Measurements from ENCODE around the gene OTOG.

OTOG gene

DNA sequence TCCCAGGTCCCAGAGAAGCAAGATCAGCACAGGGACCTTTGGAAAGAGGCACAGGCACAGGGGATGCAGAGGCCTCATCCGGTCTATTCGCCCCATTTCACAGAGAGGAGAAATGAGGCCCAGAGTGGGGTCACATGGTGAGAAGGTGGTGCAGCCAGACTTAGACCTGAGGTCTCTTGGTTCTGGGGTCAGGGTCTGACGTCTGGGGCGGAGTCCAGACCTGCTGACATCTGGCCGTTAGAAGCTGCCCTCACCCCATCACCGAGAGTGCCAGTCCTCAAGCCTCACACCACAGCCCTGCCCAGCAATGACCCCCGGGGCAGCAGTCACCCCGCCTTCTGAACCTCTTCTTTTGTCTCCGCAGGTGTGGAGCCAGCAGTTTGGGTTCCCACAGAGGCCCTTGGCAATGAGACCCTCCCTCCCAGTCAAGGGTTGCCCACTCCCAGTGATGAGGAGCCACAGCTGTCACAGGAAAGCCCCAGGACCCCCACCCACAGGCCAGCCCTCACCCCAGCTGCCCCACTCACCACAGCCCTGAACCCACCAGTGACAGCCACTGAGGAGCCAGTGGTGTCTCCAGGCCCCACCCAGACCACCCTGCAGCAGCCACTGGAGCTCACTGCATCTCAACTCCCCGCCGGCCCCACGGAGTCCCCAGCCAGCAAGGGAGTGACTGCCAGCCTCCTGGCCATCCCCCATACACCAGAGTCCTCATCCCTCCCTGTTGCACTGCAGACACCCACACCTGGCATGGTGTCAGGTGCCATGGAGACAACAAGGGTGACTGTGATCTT is 62.4 kb downstream of the OTOG start:
- POLR2A ChIA-PET: no interaction called here
- no peak overlapping the region for H3K4me3 ChIP-seq (ENCODE audit: low read depth, low read length)
- no peak overlapping the region for H3K27ac ChIP-seq (ENCODE audit: extremely low read depth, low read depth, low read length)
- TF ChIP-seq ZBTB1 (tag by site-specific recombination; IDR thresholded peaks at IDR 0.05): no peak
- TF ChIP-seq ZNF626 (tag by site-specific recombination; IDR thresholded peaks at IDR 0.05): no peak
- no peak for TF ChIP-seq EGR2 (tag by site-specific recombination; IDR thresholded peaks at IDR 0.05; ENCODE audit: low read depth)
- TF ChIP-seq ZSCAN5A (tag by site-specific recombination; IDR thresholded peaks at IDR 0.05): no peak
- no peak for TF ChIP-seq ZNF16 (tag by site-specific recombination; IDR thresholded peaks at IDR 0.05; ENCODE audit: low read depth)
- no peak for TF ChIP-seq OVOL3 (tag by site-specific recombination; IDR thresholded peaks at IDR 0.05)
- no peak for TF ChIP-seq ZNF747 (tag by site-specific recombination; IDR thresholded peaks at IDR 0.05)
- no peak for TF ChIP-seq ZBTB10 (tag by site-specific recombination; IDR thresholded peaks at IDR 0.05)
- TF ChIP-seq ZNF148 (tag by site-specific recombination; IDR thresholded peaks at IDR 0.05; ENCODE audit: borderline replicate concordance): no peak
- TF ChIP-seq ZIC2 (tag by site-specific recombination; IDR thresholded peaks at IDR 0.05): no peak
- no peak for TF ChIP-seq ZNF521 (tag by site-specific recombination; IDR thresholded peaks at IDR 0.05)
- TF ChIP-seq, protein P1, sequence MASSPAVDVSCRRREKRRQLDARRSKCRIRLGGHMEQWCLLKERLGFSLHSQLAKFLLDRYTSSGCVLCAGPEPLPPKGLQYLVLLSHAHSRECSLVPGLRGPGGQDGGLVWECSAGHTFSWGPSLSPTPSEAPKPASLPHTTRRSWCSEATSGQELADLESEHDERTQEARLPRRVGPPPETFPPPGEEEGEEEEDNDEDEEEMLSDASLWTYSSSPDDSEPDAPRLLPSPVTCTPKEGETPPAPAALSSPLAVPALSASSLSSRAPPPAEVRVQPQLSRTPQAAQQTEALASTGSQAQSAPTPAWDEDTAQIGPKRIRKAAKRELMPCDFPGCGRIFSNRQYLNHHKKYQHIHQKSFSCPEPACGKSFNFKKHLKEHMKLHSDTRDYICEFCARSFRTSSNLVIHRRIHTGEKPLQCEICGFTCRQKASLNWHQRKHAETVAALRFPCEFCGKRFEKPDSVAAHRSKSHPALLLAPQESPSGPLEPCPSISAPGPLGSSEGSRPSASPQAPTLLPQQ (tag by site-specific recombination; IDR thresholded peaks at IDR 0.05): no peak
- no peak for TF ChIP-seq ZNF324 (tag by site-specific recombination; IDR thresholded peaks at IDR 0.05)
- TF ChIP-seq MZF1 (tag by site-specific recombination; IDR thresholded peaks at IDR 0.05; ENCODE audit: borderline replicate concordance): no peak
- no peak for TF ChIP-seq ZNF37A (tag by site-specific recombination; IDR thresholded peaks at IDR 0.05)
- H3K4me1 ChIP-seq (ENCODE audit: control insufficient read depth, insufficient read depth, low read length): no peaks in the 10 kb centered on the region
- no peaks in the 10 kb centered on the region for H3K9me3 ChIP-seq (ENCODE audit: control insufficient read depth, insufficient read depth, low read depth, low read length)
- CTCF ChIA-PET: interaction anchor here (0.6 to 1.7 kb wide), 2 partner anchors 11 to 35 kb away, joined by 3 to 6 read pairs; no protein-coding TSS in a partner anchor
- no peaks in the 10 kb centered on the region for H3K36me3 ChIP-seq (ENCODE audit: control insufficient read depth in 2 of 2, insufficient read depth in 1 of 2, low read length in 2 of 2)

Data from HEK293 (cell line).